NCI-H1436 treated with DMSO at 0.1 percent for 48 hours (cell line): ENCODE data around the gene BIK.
"Not testable (repeated sequence)": the region's sequence is repeated elsewhere in the genome, so short reads cannot be mapped to it uniquely, and the experiment has no call there.

Experiments used
- DNase-seq: peaks from one replicate; lab custom pipeline; 2025; lab: John Stamatoyannopoulos, UW

Gene BIK

DNA sequence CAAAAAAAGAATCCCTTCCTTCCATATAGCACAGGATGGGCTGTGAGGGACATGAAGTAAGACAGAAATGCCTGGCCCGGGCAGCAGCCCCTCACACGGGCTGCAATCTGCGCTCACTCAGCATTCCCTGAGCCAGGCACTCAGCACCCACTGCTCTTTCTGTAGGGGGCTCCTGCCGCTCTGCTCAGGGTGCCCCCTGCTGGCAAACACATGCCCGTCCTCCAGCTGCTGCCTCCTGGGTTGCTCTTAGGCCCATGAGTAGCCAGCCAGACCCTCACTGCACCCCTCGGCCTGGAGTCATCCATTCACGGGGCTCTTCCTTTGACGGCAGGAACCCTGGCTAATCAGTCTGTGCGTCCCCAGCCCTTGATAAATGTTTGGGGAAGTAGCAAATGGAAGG, 25.7 kb downstream of the BIK start:
- no peak for DNase-seq

DNA sequence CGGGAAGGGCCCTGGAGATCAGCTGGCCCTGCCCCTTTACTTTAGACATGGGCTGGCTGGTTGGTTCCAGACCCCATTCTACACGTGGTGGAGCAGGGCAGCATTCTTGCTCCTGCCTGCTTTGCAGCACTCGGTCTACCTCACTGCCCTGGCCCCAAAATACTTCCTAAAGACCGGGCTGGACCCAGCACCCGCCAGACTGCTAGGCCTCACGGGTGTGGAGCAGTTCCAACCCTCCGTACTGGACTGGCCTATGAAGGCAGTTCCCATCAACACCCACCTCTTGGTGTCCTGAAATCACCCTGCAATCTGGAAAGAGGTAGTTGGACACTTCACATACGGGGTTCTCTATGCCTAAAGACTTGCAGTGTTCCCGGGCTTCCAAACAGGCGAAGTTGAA, 26.3 kb downstream of the BIK start:
- DNase-seq: no peak

DNA sequence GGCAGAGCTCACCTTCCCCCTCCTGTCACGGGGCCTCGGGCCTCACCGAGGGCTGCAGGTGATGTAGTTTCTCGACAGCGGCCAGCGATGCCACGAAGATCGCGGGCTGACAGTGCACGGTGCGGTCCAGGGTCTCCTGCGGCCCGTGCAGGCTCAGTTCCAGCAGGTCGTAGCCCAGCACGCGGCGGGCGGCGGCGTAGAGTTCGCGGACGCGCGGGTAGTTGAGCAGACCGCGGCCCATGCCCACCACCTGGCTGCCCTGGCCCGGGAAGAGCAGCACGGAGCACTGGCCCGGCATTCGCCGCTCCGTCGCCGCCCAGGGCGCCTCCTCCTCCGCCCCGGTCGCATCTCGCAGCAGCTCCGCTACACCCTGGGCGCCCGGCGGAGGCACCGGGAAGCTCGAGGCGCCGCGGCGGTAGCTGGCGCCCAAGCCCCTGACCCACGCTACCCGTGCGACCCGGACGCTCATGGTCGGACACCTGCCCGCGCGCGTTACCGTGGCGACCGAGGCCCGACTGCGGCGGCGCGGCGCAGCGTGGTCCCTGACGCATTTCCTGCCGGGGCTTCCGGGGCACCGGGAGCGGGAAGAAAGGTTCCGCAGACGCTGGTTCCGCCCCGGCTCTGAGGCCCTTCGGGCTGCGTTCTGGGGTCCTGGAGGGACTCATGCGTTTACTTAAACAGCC, 32.5 kb downstream of the BIK start, which contains the start of gene MCAT:
MCAT (minus strand) TSS at position 519 of the 683 bp plus-strand sequence; CDS start at position 469, 50 bp downstream.
- no peak for DNase-seq

DNA sequence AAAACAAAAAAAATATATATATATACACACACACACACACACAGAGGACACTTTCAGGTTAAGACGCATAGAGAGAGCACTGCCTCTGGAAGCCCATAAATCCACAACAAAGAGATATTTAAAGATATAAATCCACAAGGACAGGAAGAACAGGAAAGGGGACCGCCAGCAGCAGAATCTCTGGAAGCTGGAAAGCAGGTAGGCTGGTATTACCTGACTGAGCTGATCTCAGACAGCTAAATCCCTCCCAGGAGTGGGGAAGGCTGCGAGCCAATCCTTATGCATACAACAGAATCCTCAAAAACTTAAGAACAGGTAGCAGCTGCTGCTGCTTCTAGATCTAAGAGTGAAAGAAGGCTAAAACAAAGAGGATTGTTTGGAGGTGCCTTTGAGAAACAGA, 34.4 kb downstream of the BIK start:
- no peak for DNase-seq

DNA sequence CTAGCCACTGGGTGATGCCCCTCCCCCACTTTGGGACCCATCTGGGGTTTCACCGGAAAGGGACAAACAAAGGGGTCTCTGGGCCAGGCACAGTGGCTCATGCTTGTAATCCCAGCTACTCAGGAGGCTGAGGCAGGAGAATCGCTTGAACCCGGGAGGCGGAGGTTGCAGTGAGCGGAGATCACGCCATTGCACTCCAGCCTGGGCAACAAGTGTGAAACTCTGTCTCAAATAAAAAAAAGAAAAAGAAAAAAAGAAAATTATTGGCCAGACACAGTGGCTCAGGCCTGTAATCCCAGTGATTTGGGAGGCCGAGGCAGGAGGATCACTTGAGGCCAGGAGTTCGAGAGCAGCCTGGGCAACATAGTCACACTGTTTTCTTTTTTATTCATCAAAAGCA, 34.8 kb downstream of the BIK start:
- DNase-seq: not testable (repeated sequence)

DNA sequence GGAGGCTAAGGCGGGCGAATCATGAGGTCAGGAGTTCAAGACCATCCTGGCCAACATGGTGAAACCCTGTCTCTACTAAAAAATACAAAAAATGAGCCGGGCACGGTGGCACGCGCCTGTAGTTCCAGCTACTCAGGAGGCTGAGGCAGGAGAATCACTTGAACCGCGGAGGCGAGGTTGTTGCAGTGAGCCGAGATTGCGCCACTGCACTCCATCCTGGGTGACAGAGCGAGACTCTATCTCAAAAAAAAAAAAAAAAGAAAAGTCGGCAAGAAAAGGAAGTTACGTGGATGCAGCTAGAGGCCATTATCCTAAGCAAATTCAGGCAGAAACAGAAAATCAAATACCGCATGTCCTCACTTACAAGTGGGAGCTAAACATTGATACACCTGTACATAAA, 35.8 kb downstream of the BIK start:
- DNase-seq: not testable (repeated sequence)

DNA sequence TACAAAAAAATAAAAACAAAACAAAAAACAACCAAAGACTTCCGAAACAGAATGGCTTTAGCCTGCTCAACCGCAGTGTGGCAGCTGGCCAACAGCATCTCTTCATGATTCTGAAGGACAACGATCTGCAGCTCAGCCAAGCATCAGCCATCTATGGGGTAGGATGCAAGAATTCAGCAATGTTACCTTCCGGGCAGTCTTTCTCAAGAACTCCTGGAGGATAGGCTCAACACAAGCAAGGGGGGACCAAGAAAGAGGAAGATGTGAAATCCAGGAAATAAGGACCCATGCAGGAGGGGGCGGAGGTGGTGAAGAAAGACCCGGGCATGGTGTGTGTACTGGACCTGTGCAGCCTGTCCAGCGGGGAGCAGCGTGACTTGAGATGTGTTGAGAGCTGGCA, 37.3 kb downstream of the BIK start:
- DNase-seq: no peak

DNA sequence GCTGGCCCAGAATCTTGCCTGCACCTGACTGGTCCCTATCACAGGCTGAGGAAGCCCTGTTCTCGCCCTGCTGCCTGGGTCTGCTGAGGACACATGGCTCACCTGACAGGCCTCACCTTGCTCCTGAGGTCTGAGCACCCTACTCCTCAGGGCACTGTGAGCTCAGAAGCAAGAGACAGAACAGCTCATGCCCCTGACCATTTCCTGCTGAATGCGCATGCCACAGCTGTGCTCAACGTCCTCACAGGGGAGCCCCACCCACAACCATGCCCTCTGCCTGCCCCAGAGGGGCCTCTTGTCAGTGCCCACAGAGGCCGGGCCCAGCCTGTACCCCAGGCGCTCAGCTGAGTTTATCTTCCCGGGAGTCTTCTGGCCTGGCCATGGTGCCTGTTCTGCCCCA, 38.0 kb downstream of the BIK start:
- no peak for DNase-seq

DNA sequence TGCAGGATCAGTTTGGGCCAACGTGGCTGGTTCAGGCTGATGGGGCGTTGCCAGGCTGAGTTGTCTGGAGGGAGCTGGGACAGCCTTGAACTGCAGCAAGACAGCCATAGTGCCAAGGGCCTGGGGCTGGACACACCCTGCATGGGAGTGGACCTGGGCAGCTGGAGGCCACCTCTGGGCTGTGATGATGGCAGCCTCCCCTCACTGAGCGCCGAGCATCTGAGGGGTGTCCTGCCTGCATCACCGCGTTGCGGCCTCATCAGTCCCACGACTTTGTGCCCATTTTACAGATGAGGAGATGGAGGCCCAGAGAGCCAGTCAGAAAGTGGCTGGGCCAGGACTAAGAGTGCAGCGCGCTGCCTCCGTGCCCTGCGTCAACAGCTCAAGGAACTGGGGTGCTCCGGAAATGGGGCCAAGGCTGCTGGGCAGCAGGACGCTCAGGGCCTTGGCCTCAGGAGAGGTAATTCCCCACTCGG, 40.2 kb downstream of the BIK start:
- DNase-seq: no peak

DNA sequence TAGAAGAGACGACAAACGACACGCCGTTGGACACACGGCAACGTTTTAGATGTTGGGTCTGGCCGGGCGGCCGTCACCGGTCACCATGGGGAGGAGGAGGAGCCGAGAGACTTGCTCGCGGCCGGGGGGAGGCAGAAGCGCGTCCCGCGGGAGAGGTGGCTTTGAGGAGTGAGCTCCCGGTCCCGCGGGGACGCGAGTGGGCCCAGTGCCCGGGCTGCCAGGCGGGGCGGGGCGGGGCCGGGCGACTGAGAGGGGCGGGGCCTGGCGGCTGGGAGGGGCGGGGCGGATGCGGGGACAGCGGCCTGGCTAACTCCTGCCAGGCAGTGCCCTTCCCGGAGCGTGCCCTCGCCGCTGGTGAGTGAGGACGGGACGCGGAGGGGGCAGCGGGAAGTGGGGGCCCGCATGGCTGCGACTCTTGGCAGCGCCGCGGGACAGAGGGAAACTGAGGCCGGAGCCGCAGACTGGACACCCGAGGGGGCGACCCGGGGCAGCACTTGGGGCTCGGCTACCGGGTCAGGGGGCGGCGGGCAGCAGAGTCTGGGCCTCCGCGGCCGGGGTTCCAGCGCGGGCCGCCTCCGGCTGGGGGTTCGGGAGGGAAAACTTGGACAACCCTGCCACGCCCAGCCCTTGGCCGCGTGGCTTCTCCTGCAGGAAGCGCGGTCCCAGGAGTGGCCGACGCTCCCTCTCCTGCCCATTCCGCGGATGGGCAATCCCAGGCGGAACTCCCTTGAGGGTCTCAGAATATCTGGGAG, 40.9 kb downstream of the BIK start, which contains the start of gene TSPO:
TSPO (plus strand) TSS at position 309 of the 752 bp plus-strand sequence. CDS start 7,680 bp downstream, outside the sequence.
- no peak for DNase-seq

DNA sequence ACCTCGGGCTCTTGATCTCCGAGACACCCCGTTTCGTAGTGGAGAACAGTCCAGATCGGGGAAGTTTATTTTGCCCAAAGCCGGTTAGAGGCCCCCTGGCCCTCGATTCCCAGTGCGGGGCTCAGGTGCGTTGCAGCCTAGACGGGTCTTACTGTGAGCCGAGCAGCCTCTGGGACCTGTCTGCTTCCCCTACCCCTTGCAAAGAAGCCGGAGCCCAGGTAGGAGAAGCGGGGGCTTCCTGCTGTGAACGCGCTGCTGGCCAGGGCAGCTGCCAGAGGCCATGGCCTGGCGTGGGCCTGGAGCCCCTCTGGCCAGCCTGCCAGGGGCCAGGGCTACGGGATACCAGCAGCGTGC, 41.4 kb downstream of the BIK start:
- DNase-seq: no peak

DNA sequence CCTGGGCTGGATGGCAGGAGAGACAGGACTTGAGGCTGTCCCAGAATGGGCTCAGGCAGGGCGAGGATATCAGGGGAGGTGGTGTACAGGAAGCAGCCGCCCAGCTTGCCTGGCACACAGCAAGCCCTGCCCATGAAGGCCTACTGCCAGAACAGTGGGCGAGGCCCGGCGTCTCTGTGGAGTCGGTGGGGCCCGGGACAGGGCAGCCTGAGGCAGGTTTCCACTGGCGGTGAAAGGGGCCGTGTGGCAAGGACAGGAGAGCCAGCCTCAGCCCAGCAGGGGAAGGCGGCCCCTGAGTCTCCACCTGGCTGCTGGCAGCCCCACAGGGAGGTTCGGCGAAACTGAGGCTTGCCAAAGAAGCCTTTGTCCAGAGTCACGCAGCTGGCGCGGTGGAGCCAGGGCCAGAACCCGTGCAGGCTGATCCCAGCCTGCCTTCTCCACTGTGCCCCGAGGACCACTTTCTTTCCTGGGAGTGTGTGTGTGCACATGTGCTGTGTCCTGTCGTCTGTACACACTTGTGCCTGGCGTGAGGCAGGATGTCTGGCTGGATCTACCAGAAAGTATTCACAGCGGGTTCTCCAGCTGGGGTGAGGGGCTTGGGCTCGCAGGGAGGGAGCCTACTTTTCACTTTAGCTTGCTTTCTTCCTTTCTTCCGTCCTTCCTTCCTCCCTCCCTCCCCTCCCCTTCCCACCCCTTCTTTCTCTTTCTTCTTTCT, 42.0 kb downstream of the BIK start:
- DNase-seq: no peak

DNA sequence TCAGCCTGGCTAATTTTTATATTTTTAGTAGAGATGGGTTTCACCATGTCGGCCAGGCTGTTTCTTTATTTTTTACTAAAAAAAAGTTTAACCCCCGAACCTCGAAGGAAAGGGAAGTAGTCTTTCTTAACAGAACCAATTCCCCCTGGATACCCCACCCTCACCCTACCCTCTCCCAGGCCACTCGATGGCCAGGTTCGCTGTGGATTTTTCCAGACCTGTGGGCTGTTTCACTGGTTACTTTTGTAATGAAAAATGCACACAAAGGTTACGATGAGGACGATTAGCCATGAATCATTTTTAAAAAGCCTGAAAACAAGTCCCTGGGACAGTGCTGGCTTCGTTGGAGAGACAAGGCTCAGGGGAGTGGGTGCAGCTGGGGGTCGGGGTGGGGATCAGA, 43.3 kb downstream of the BIK start:
- DNase-seq: no peak

DNA sequence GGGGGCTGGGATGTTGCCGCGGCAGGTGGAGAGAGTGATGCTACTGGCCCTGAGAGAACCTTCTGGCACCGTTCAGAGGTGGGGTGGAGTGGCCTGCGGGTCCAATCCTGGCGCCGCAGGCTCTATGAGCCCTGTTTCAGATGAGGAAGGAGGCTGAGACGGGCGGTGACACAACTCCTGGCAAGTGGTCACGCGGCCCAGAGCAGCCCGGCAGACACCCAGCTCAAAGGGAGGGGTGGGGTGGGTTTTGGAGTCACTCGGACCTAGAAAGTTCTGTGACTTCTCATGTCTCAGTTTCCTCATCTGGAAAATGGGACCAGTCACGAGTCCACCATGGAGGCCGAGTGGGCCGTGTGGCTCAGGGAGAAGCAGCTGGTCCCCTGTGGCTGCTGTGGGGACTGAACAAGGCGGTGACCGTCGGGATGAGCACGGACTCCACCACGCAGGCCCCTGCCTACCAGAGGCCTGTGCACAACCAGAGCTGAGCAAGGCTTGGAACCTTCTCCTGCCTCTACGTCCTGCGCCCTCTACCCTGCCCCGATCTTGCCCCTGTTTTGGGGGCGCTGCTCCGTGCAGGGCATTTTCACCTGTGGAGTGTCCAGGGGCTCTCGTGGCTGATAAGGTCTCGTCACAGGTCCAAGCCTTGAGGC, 44.5 kb downstream of the BIK start:
- no peak for DNase-seq

DNA sequence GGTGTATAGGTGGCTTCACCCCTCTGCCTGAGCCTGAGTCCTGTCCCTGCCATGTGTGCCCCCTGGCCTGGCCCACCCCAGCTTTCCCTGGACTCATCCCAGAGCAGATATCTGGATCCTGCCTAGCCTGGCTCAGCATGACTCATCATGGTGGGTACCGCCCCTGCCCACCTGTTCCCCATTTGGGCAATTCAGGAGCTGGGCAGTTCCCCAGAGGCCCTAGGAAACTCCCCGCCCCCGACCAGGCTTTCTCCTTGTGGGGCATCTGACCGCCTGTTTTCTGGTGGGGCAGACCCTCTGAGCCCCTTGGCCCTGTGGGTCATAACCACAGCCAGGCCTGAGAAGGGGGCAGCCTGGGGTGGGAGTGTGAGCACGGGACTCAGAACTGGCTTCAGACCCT, 45.2 kb downstream of the BIK start:
- no peak for DNase-seq

DNA sequence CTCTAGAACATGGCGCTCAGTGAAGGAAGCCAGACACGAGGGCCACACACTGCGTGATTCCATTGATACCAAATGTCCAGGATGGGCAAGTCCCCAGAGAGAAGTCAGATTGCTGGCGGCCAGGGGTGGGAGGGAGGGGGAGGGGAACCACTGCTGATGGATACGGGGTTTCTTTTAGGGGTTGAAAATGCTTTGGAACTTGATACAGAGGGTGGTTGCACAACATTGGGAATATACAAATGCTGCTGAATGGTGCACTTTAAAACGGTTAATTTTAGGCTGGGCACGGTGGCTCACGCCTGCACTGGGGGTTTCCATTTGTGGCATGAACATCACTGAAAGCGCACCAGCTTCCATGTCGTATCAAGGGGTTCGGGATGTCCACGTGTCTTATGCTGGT, 45.9 kb downstream of the BIK start:
- no peak for DNase-seq

DNA sequence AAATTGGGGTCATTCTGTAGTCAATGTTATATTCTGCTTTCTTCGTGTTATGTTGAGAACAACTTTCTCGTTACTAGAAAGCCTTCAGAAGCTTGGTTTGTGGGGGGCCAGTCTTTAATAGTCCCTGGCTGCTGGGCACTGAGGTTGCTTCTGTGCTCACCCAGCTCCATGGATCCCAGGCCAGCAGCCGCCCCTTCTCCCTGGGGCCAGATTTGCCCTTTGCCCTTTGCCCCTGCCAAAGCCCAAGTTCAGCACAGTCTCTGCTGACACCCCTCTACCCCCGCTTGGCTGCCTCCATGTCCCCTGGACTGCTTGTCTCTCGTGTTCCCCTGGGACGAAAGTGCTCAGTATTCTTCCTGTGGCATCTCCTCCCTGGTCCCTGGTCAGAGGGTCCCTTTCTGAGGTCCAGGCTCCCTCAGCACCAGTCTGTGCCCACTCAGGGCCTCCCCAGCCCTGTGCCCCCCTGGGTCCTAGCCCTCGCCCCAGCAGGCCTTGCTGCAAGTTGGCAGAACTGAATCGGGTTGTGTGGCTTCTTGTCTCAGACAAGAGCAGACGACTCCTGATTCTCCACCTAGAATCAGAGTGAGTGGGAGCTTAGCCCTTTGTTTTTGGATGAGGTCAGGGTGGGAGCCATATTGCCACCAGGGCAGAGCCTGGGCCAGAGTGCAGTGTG, 47.5 kb downstream of the BIK start:
- DNase-seq: no peak

DNA sequence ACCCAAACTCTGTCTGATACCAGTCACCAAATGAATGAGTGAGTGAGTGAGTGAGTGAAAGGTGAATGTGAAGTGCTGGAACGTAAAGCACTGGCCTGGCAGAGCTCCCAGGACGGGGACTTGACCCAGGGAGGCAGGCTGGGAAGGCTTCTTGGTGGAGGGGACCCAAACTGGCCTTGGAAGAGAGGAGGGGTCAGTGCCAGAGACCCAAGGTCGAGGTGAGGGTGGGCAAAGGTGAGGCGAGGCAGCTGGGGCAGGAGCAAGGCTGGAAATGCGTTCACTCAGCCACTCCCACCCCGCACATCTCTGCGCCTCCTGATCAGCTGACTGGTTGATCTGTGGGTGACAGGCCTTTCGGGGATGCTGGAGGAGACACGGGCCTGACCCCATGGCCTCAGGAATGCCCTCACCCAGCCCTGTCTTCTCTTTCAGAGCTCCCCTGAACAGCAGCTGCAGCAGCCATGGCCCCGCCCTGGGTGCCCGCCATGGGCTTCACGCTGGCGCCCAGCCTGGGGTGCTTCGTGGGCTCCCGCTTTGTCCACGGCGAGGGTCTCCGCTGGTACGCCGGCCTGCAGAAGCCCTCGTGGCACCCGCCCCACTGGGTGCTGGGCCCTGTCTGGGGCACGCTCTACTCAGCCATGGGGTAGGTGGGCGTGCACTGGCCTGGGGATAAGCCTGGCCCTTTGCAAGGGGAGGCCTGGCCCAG, 48.4 kb downstream of the BIK start:
- no peak for DNase-seq

DNA sequence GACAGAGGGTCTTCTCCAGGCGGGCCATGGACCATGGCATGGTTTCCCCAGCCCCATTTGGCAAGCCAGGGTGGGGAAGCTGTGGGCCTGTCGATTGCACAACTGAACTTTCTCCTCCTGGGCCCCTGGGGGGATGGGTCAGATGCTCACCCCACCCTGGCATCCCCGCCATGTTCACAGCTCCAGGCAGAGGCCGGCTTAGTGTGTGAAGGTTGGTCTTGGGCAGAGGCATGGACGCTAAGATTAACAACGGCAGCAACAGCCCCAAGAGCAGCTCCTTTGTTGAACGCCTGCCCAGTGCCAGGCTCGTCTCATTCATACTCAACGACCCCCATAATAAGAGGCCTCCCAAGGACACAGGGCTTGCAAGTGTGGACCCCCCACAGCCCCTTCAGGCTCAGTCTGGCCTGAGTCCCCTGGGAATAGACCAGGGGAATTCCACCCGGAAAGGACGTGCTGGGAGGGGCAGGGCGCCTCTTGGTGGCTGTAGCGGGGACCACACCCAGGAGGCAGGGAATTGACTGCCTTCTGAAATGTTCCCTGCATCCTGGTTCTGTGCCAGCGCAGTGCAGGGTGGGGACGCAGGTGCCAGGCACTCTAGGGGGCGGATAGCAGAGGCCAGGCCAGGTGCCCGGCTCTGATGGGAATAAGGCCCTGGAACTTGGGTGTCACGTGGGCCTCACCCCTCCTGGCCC, 49.1 kb downstream of the BIK start:
- DNase-seq: no peak

DNA sequence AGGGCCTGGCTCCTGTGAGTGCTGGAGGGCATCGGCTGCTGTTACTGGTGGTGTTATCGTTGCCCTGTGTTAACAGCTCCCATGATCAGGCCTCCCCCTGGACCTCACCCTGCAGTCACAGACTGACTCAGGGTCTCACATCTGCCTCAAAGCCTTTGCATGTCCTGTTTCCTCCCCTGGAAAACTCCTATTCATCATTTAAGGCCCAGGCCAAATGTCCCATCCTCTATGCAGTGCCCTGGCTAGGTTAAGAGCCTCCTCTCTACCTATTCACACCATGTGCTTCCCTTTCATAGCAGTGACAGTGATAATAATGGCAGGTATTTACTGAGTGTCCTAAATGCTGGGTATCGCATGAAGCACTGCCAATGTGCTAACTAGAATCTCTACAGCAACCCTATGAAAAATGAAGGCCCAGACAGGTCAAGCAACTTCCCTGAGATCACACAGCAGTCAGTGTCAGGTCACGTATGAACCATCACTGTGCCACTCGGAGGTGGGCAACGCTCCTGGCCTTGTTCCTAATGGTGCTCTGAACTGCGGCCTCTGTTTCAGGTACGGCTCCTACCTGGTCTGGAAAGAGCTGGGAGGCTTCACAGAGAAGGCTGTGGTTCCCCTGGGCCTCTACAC, 50.1 kb downstream of the BIK start:
- no peak for DNase-seq
